T-helper 2 cell (primary cell): ENCODE data around the gene CIB1.
"Not testable (repeated sequence)": the region's sequence is repeated elsewhere in the genome, so short reads cannot be mapped to it uniquely, and the experiment has no call there.

Source experiments
- DNase-seq, 5 experiments: peaks; one replicate each; pipeline versions ENCODE4 v3.0.0 to v3.0.0-alpha.2; 2012 to 2022
- total RNA-seq, 2 donors: gene quantifications; one replicate each; lab custom pipeline; 2026; lab: John Stamatoyannopoulos, UW

Gene CIB1
- 196 to 412 reads per million in 2 donors for total RNA-seq

- peak; percentile 94 to 98 (median 96) for DNase-seq
These were observed at the start of gene CIB1 for GRCh38 chr15:90233387-90234095. Gene CIB1 (minus strand): TSS chr15:90233941. CDS start chr15:90233885, 56 bp downstream.

GRCh38 chr15:90281637-90282036 is 47.9 kb upstream of the CIB1 start:
- DNase-seq = not testable (repeated sequence)

GRCh38 chr15:90280743-90281142 is 47.0 kb upstream of the CIB1 start:
- not testable (repeated sequence) for DNase-seq

GRCh38 chr15:90278467-90278866 is 44.7 kb upstream of the CIB1 start:
- not testable (repeated sequence) for DNase-seq

- DNase-seq = no peak
These were observed 37.9 kb upstream of the CIB1 start for GRCh38 chr15:90271459-90272166.

GRCh38 chr15:90270502-90271150 is 36.9 kb upstream of the CIB1 start:
- DNase-seq = no peak

GRCh38 chr15:90268415-90268814 is 34.7 kb upstream of the CIB1 start:
- no peak for DNase-seq

- peak in 2 of 5 experiments; percentile 16 to 57 for DNase-seq
These were observed 32.7 kb upstream of the CIB1 start for GRCh38 chr15:90266485-90266884.

GRCh38 chr15:90266061-90266431 is 32.3 kb upstream of the CIB1 start:
- DNase-seq = peak in 4 of 5 experiments; percentile 9 to 63 (median 38)

- DNase-seq = peak; percentile 70 to 96 (median 89)
These were observed 31.7 kb upstream of the CIB1 start, which contains the start of gene NGRN for GRCh38 chr15:90265271-90266060. Gene NGRN (plus strand): TSS chr15:90265672. CDS start chr15:90265713, 41 bp downstream.

- peak in 2 of 5 experiments; percentile 6 to 80 for DNase-seq
These were observed 30.9 kb upstream of the CIB1 start for GRCh38 chr15:90264671-90265070.

- DNase-seq = no peak
These were observed 28.7 kb upstream of the CIB1 start for GRCh38 chr15:90262426-90262825.

GRCh38 chr15:90261811-90262210 is 28.1 kb upstream of the CIB1 start:
- no peak for DNase-seq

GRCh38 chr15:90260731-90261130 is 27.0 kb upstream of the CIB1 start:
- DNase-seq = not testable (repeated sequence)

- peak in 1 of 5 experiments; percentile 88 for DNase-seq
These were observed 25.8 kb upstream of the CIB1 start for GRCh38 chr15:90259524-90259923.

GRCh38 chr15:90257776-90258175 is 24.0 kb upstream of the CIB1 start:
- no peak for DNase-seq

- DNase-seq = peak in 4 of 5 experiments; percentile 46 to 80 (median 64)
These were observed 15.6 kb upstream of the CIB1 start, which contains the start of gene TTLL13 for GRCh38 chr15:90249203-90249863. Gene TTLL13 (plus strand): TSS chr15:90249556. CDS start chr15:90250631, 1,075 bp downstream.

GRCh38 chr15:90248789-90249202 is 15.1 kb upstream of the CIB1 start:
- no peak for DNase-seq

GRCh38 chr15:90243943-90244639 is 10.3 kb upstream of the CIB1 start:
- DNase-seq = no peak

- no peak for DNase-seq
These were observed 7.8 kb upstream of the CIB1 start for GRCh38 chr15:90241343-90242192.
